HL-60 (cell line): ENCODE results near the gene EXD1.

Experiments
- DNase-seq, 2 experiments: peaks; one replicate each; pipeline ENCODE4 v3.0.0-alpha.2; 2010 to 2020; ENCODE audit warnings: low read depth in 1 of 2, low spot score in 1 of 2
- H3K27ac ChIP-seq: fragments of 250-450 bp; sonication (Bioruptor Pico); replicated peaks from 2 replicates; pipeline ENCODE4 v1.5.1; 2020; ENCODE audit warnings: mild to moderate bottlenecking, moderate library complexity
- H3K27me3 ChIP-seq: fragments of 250-450 bp; sonication (Bioruptor Pico); 2 replicates; pipeline ENCODE4 v1.5.1; 2021; ENCODE audit warnings: mild to moderate bottlenecking, moderate library complexity; ENCODE audit not compliant: insufficient read depth, poor library complexity, severe bottlenecking
- H3K4me3 ChIP-seq: replicated peaks from 2 replicates; pipeline ENCODE4 v1.5.1; 2011; ENCODE audit warnings: mild to moderate bottlenecking, control low read depth, low read length; ENCODE audit not compliant: insufficient read depth
- GABPA ChIP-seq: IDR thresholded peaks from 2 replicates; pipeline ENCODE4 v1.6.1; 2012; ENCODE audit warnings: low read depth
- POLR2AphosphoS5 ChIP-seq: IDR thresholded peaks from 2 replicates; pipeline ENCODE4 v1.6.1; 2012; ENCODE audit warnings: low read depth
- SPI1 ChIP-seq: IDR thresholded peaks from 2 replicates; pipeline ENCODE4 v1.6.1; 2012; ENCODE audit warnings: low read depth, mild to moderate bottlenecking, borderline replicate concordance
- TF ChIP-seq, protein P1 (sequence below): IDR thresholded peaks from 2 replicates; pipeline ENCODE4 v1.6.1; 2012; ENCODE audit warnings: low read depth; ENCODE audit not compliant: insufficient replicate concordance
- TF ChIP-seq, protein P2 (sequence below): IDR thresholded peaks from one replicate; pipeline ENCODE4 v1.5.1; 2011; ENCODE audit warnings: low read length, control low read depth, inconsistent platforms; ENCODE audit not compliant: insufficient read depth

The EXD1 gene

DNA sequence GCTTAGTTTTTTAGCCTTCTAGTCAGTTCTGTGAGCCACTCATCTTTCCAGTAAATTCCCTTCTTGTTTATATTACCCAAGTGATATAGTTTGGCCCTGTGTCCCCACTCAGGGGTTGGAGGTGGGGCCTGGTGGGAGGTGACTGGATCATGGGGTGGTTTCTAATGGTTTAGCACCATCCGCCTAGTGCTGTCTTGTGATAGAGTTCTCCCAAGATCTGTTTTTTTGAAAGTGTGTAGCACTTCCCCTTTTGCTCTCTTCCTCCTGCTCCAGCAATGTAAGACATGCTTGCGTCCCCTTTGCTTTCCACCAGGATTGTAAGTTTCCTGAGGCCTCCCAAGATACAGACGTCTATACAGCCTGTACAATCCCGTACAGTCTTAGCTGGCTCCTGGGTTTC, 60.8 kb downstream of the EXD1 start:
- no peak overlapping the region for H3K4me3 ChIP-seq
- no peaks in the 10 kb centered on the region for H3K27me3 ChIP-seq
- TF ChIP-seq POLR2AphosphoS5 (no peak), SPI1 (peak; percentile 99)
- TF ChIP-seq, protein P1, sequence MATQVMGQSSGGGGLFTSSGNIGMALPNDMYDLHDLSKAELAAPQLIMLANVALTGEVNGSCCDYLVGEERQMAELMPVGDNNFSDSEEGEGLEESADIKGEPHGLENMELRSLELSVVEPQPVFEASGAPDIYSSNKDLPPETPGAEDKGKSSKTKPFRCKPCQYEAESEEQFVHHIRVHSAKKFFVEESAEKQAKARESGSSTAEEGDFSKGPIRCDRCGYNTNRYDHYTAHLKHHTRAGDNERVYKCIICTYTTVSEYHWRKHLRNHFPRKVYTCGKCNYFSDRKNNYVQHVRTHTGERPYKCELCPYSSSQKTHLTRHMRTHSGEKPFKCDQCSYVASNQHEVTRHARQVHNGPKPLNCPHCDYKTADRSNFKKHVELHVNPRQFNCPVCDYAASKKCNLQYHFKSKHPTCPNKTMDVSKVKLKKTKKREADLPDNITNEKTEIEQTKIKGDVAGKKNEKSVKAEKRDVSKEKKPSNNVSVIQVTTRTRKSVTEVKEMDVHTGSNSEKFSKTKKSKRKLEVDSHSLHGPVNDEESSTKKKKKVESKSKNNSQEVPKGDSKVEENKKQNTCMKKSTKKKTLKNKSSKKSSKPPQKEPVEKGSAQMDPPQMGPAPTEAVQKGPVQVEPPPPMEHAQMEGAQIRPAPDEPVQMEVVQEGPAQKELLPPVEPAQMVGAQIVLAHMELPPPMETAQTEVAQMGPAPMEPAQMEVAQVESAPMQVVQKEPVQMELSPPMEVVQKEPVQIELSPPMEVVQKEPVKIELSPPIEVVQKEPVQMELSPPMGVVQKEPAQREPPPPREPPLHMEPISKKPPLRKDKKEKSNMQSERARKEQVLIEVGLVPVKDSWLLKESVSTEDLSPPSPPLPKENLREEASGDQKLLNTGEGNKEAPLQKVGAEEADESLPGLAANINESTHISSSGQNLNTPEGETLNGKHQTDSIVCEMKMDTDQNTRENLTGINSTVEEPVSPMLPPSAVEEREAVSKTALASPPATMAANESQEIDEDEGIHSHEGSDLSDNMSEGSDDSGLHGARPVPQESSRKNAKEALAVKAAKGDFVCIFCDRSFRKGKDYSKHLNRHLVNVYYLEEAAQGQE, result no peak
- DNase-seq, result peak in 1 of 2 experiments; percentile 73
- H3K27ac ChIP-seq, result peak overlapping the region; percentile 54

DNA sequence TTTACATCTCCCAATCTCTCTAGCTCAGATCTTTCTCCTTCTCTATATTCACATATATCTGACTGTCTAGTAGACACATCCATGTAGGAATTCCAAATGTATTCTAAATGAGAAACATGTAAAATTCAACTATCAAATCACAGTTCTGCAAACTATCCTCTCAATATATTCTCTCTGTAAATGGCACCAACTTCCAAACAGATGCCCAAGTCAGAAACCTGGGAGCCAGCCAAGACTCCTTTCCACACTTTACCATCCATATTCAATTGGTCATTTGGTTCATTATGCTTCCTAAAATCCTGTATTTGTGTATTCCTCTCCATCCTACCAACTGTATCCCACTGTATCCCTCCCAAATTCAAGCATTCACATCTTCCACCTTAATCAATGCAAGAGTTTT, 61.5 kb downstream of the EXD1 start:
- Histone ChIP-seq H3K4me3 (no peak overlapping the region), H3K27ac (no peak overlapping the region; the same call in 1 of the 2 replicates), H3K27me3 (no peaks in the 10 kb centered on the region)
- no peak for DNase-seq
- TF ChIP-seq POLR2AphosphoS5 (no peak), GABPA (no peak), SPI1 (no peak)
- TF ChIP-seq, protein P2, sequence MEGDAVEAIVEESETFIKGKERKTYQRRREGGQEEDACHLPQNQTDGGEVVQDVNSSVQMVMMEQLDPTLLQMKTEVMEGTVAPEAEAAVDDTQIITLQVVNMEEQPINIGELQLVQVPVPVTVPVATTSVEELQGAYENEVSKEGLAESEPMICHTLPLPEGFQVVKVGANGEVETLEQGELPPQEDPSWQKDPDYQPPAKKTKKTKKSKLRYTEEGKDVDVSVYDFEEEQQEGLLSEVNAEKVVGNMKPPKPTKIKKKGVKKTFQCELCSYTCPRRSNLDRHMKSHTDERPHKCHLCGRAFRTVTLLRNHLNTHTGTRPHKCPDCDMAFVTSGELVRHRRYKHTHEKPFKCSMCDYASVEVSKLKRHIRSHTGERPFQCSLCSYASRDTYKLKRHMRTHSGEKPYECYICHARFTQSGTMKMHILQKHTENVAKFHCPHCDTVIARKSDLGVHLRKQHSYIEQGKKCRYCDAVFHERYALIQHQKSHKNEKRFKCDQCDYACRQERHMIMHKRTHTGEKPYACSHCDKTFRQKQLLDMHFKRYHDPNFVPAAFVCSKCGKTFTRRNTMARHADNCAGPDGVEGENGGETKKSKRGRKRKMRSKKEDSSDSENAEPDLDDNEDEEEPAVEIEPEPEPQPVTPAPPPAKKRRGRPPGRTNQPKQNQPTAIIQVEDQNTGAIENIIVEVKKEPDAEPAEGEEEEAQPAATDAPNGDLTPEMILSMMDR, result no peak
- TF ChIP-seq, protein P1, result no peak

DNA sequence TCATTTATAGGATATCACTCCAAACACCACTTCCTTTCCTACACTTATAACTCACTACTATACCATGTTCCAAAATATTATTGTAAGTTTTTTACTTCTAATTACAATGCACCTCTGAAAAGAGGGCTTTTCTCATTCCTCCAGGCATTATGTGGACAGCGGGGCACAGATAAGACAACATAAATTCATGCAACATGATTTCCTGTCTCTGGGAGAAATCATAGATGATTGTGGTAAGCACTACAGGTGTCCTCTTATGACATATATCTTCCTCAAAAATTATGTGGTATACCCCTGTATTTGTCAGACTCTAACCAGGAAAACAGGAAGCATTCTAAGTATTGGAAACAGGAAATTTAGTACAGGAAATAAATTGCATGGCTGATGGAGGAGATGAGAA, 68.8 kb downstream of the EXD1 start:
- H3K27ac ChIP-seq, result no peak overlapping the region
- H3K4me3 ChIP-seq, result no peak overlapping the region
- no peak for DNase-seq
- no peaks in the 10 kb centered on the region for H3K27me3 ChIP-seq
- no peak for TF ChIP-seq GABPA
- TF ChIP-seq POLR2AphosphoS5, result no peak
- TF ChIP-seq, protein P2, result no peak
- TF ChIP-seq, protein P1, result no peak
- TF ChIP-seq SPI1, result no peak
